Measurements from ENCODE around the gene VAV3.

The VAV3 gene

GRCh38 chr1:107975851-107976250, 10.9 kb upstream of the VAV3 start:
- DNase-seq (ENCODE audit: low spot score) (no peak), FAIRE-seq (no peak)

GRCh38 chr1:107974090-107974489, 9.1 kb upstream of the VAV3 start:
- no peak for DNase-seq (ENCODE audit: low spot score)
- FAIRE-seq, result no peak

- no peak for FAIRE-seq
- no peak for DNase-seq (ENCODE audit: low spot score)
Measured at GRCh38 chr1:107972391-107973180, 7.6 kb upstream of the VAV3 start.

GRCh38 chr1:107966550-107966949, 1.6 kb upstream of the VAV3 start:
- DNase-seq (ENCODE audit: low spot score) (no peak), FAIRE-seq (no peak)

- DNase-seq (ENCODE audit: low spot score) (no peak), FAIRE-seq (no peak)
Measured at GRCh38 chr1:107964336-107965109, 457 bp downstream of the VAV3 start.

GRCh38 chr1:107963601-107964335, 1.2 kb downstream of the VAV3 start:
- DNase-seq (ENCODE audit: low spot score), result no peak
- no peak for FAIRE-seq

GRCh38 chr1:107963008-107963407, 2.0 kb downstream of the VAV3 start:
- FAIRE-seq, result no peak
- DNase-seq (ENCODE audit: low spot score), result no peak

- DNase-seq (ENCODE audit: low spot score) (no peak), FAIRE-seq (no peak)
Measured at GRCh38 chr1:107954719-107955415, 10.1 kb downstream of the VAV3 start.

GRCh38 chr1:107954126-107954525, 10.9 kb downstream of the VAV3 start:
- DNase-seq (ENCODE audit: low spot score) (no peak), FAIRE-seq (no peak)

- FAIRE-seq (no peak), DNase-seq (ENCODE audit: low spot score) (no peak)
Measured at GRCh38 chr1:107953556-107953955, 11.4 kb downstream of the VAV3 start.

- DNase-seq (ENCODE audit: low spot score) (no peak), FAIRE-seq (no peak)
Measured at GRCh38 chr1:107952989-107953388, 12.0 kb downstream of the VAV3 start.

- DNase-seq (ENCODE audit: low spot score) (no peak), FAIRE-seq (no peak)
Measured at GRCh38 chr1:107950464-107950863, 14.5 kb downstream of the VAV3 start.

- no peak for DNase-seq (ENCODE audit: low spot score)
- no peak for FAIRE-seq
Measured at GRCh38 chr1:107949467-107950253, 15.3 kb downstream of the VAV3 start.

GRCh38 chr1:107946794-107947193, 18.2 kb downstream of the VAV3 start:
- DNase-seq (ENCODE audit: low spot score) (no peak), FAIRE-seq (no peak)

- FAIRE-seq (no peak), DNase-seq (ENCODE audit: low spot score) (no peak)
Measured at GRCh38 chr1:107943694-107944093, 21.3 kb downstream of the VAV3 start.

- DNase-seq (ENCODE audit: low spot score), result no peak
- no peak for FAIRE-seq
Measured at GRCh38 chr1:107942814-107943213, 22.2 kb downstream of the VAV3 start.

GRCh38 chr1:107941531-107941930, 23.4 kb downstream of the VAV3 start:
- FAIRE-seq, result no peak

GRCh38 chr1:107941123-107941522, 23.9 kb downstream of the VAV3 start:
- DNase-seq (ENCODE audit: low spot score), result no peak
- no peak for FAIRE-seq

More at GRCh38 chr1:107941531-107941930, 23.4 kb downstream of the VAV3 start:
- DNase-seq (ENCODE audit: low spot score), result no peak

- DNase-seq (ENCODE audit: low spot score), result no peak
- FAIRE-seq, result no peak
Measured at GRCh38 chr1:107940701-107941100, 24.3 kb downstream of the VAV3 start.

GRCh38 chr1:107940017-107940577, 24.9 kb downstream of the VAV3 start:
- DNase-seq (ENCODE audit: low spot score) (no peak), FAIRE-seq (no peak)
